HepG2 (cell line): ENCODE data around the gene TULP4. TPM values are rescaled to one million over a fixed set of nuclear protein-coding genes. Genes with fewer than 3 reads are reported as not detected.
A peak's percentile ranks its signal among the peaks of the same experiment; 100 is the strongest.
"Not testable (repeated sequence)": the region's sequence is repeated elsewhere in the genome, so short reads cannot be mapped to it uniquely, and the experiment has no call there.

Experiments
- ATAC-seq: fragments of 200-7000 bp; cut with Tn5 transposase; 3 replicates; pipeline ENCODE4 v1.9.1; 2020; ENCODE audit warnings: mild to moderate bottlenecking, moderate library complexity
- BruUV-seq: library from RNA; stranded (reverse); fragments of 400-500 nt; replicated peaks from 2 replicates; lab custom pipeline; 2021; lab: Mats Ljungman, UMichigan
- CTCF ChIA-PET: fragments of 300-600 bp; formaldehyde crosslinking; extraction: SDS; loops from one replicate; lab custom pipeline; 2021; ENCODE audit warnings: low total read pairs, inconsistent platforms, low intra/inter-chr PET ratio; lab: Yijun Ruan, JAX
- POLR2A ChIA-PET: fragments of 350-600 bp; sonication (Branson Sonifier 250); formaldehyde crosslinking; loops from one replicate; lab custom pipeline; 2020; ENCODE audit warnings: antibody characterized with exemption, inconsistent platforms; lab: Yijun Ruan, JAX
- DNase-seq: peaks from one replicate; pipeline ENCODE4 v3.0.0-alpha.2; 2015; ENCODE audit warnings: low spot score
- FAIRE-seq: peaks from 3 replicates; lab custom pipeline; 2011; peaks lifted over from hg19 to GRCh38; lab: Jason Lieb, UNC
- H2AFZ ChIP-seq: one replicate; pipeline ENCODE4 v1.6.1; 2011; ENCODE audit warnings: low read length, inconsistent platforms
- H3K27ac ChIP-seq: fragments of 300-600 bp; 3 replicates; pipeline ENCODE4 v1.8.0; 2011; ENCODE audit warnings: mixed run types, mild to moderate bottlenecking, mixed read lengths, low read length, inconsistent platforms; ENCODE audit not compliant: insufficient read depth; ENCODE audit errors: extremely low read length
- H3K27me3 ChIP-seq, 2 experiments: fragments of 200-600 bp in 1 of 2; 2 replicates in 1 of 2; 3 replicates in 1 of 2; pipeline versions ENCODE4 v1.6.0 to v1.8.0; 2011; ENCODE audit warnings: low read length in 2 of 2, mild to moderate bottlenecking in 2 of 2, moderate library complexity in 2 of 2, inconsistent platforms in 1 of 2; ENCODE audit not compliant: insufficient read depth in 2 of 2, control insufficient read depth in 1 of 2
- H3K36me3 ChIP-seq, 2 experiments: fragments of 200-600 bp in 1 of 2; replicated peaks in 1 of 2; 2 replicates in 1 of 2; 3 replicates in 1 of 2; pipeline versions ENCODE4 v1.5.1 to v1.8.0; 2011; ENCODE audit warnings: low read length in 2 of 2, inconsistent platforms in 1 of 2; ENCODE audit not compliant: insufficient read depth in 2 of 2, control insufficient read depth in 1 of 2
- H3K4me1 ChIP-seq: 2 replicates; pipeline ENCODE4 v1.5.1; 2012; ENCODE audit warnings: low read length, inconsistent platforms; ENCODE audit not compliant: insufficient read depth
- H3K4me2 ChIP-seq: 2 replicates; pipeline ENCODE4 v1.6.0; 2011; ENCODE audit warnings: low read depth, low read length, inconsistent platforms
- H3K4me3 ChIP-seq, 3 experiments: fragments of 200-600 bp in 1 of 3; sonication (generic), shearing (Covaris generic) in 1 of 3; replicated peaks in 1 of 3; 2 replicates each; pipeline ENCODE4 v1.5.1; 2011 to 2016; ENCODE audit warnings: low read length in 3 of 3, inconsistent platforms in 2 of 3, low read depth in 2 of 3, mild to moderate bottlenecking in 2 of 3, control low read depth in 1 of 3, mixed read lengths in 1 of 3; ENCODE audit not compliant: insufficient read depth in 1 of 3
- H3K79me2 ChIP-seq: one replicate; pipeline ENCODE4 v1.6.1; 2011; ENCODE audit warnings: low read length, inconsistent platforms; ENCODE audit not compliant: insufficient read depth
- H3K9ac ChIP-seq: 2 replicates; pipeline ENCODE4 v1.6.0; 2011; ENCODE audit warnings: mild to moderate bottlenecking, low read depth, low read length, inconsistent platforms; ENCODE audit not compliant: insufficient read depth
- H3K9me3 ChIP-seq: 2 replicates; pipeline ENCODE4 v1.5.1; 2012; ENCODE audit warnings: mild to moderate bottlenecking, low read length
- H4K20me1 ChIP-seq: 2 replicates; pipeline ENCODE4 v1.6.0; 2011; ENCODE audit warnings: inconsistent platforms, mild to moderate bottlenecking, low read length, moderate library complexity; ENCODE audit not compliant: insufficient read depth
- CTCF ChIP-seq: sonication (generic); formaldehyde crosslinking; IDR thresholded peaks from 2 replicates; pipeline ENCODE4 v1.5.0; 2020; ENCODE audit warnings: mild to moderate bottlenecking, missing genetic modification reagents, moderate library complexity
- FOXK2 ChIP-seq: fragments of 450-650 bp; IDR thresholded peaks from 2 replicates; pipeline ENCODE4 v1.6.1; 2016
- MATR3 ChIP-seq: sonication (generic); formaldehyde crosslinking; IDR thresholded peaks from 2 replicates; pipeline ENCODE4 v1.4.0; 2020; ENCODE audit warnings: missing genetic modification reagents
- RAD21 ChIP-seq: fragments of 450-650 bp; formaldehyde crosslinking; IDR thresholded peaks from 2 replicates; pipeline ENCODE4 v1.5.0; 2020; ENCODE audit warnings: mild to moderate bottlenecking
- RBM22 ChIP-seq: fragments of 200-400 bp; formaldehyde crosslinking; optimal IDR thresholded peaks from 2 replicates; pipeline ENCODE3; 2017; ENCODE audit warnings: mild to moderate bottlenecking, low read length, moderate library complexity
- SRF ChIP-seq: IDR thresholded peaks from 2 replicates; pipeline ENCODE4 v1.6.1; 2011; ENCODE audit warnings: mild to moderate bottlenecking, low read depth, low read length, moderate library complexity
- STAG1 ChIP-seq: sonication (generic); formaldehyde crosslinking; IDR thresholded peaks from 2 replicates; pipeline ENCODE4 v1.4.0; 2020; ENCODE audit warnings: missing genetic modification reagents
- TFE3 ChIP-seq: IDR thresholded peaks from 2 replicates; pipeline ENCODE4 v1.6.1; 2016
- ZFP36L2 ChIP-seq: sonication (generic); formaldehyde crosslinking; IDR thresholded peaks from 2 replicates; pipeline ENCODE4 v1.4.0; 2020; ENCODE audit warnings: missing genetic modification reagents
- ZNF503 ChIP-seq: sonication (generic); formaldehyde crosslinking; IDR thresholded peaks from 2 replicates; pipeline ENCODE4 v1.4.0; 2020; ENCODE audit warnings: missing genetic modification reagents
- WGBS: methylation state at CpG from one replicate; pipeline ENCODE4 v1.1.6; 2017; ENCODE audit warnings: low lambda C conversion rate; 5-methylcytosine and 5-hydroxymethylcytosine counted together
- in situ Hi-C: cut with HindIII; loops from 2 replicates; pipeline ENCODE4 v1.10.0; 2017; ENCODE audit warnings: low pct_unique_long_range_greater_than_20kb; ENCODE audit not compliant: extremely low pct_ligation_motif_present
- intact Hi-C: fragments of 100-400 bp; cut with micrococcal nuclease; formaldehyde crosslinking; loops from one replicate; pipeline ENCODE4 v1.10.0; 2022; ENCODE audit not compliant: unreplicated experiment
- polyA plus RNA-seq, 8 experiments: library from polyadenylated mRNA; depleted of rRNA in 3 of 8; stranded (reverse) in 7 of 8; unstranded in 1 of 8; fragments of >200 nt; fragmentation: Illumina TruSeq in 4 of 8; extraction: Trizol in 4 of 8; gene quantifications; 2 replicates each; pipeline versions ENCODE4 v1.2.1 to v1.2.3, GENCODE V29; 2011 to 2016; ENCODE audit warnings: low read depth in 4 of 8, missing spikeins in 1 of 8, mixed read lengths in 1 of 8; ENCODE audit not compliant: insufficient read depth in 1 of 8
- total RNA-seq, 5 experiments: library from RNA; depleted of rRNA; stranded (reverse); fragments of >200 nt; fragmentation: Illumina TruSeq; extraction: Trizol; gene quantifications; 2 replicates each; pipeline ENCODE4 v1.2.3, GENCODE V29; 2016; ENCODE audit warnings: low read depth in 1 of 5

The TULP4 gene
- total and polyA plus RNA-seq, 2 of the 13 experiments (the other 11 are each of a cell fraction or from before 2014, with no cell fraction given): 21.1 to 122 TPM

- H3K9me3 ChIP-seq: no peaks in the 10 kb centered on the region
- CTCF ChIA-PET: interaction anchor here (1.8 kb wide), 1 partner anchor 127 kb away, joined by 8 read pairs; no protein-coding TSS in a partner anchor
- intact Hi-C loops: loop anchor here (2.0 kb wide), 1 partner anchor 127 kb away; no protein-coding TSS in a partner anchor
- no peak overlapping the region for H3K4me2 ChIP-seq
- POLR2A ChIA-PET: no interaction called here
- no peak overlapping the region for H2AFZ ChIP-seq
- in situ Hi-C loops: no loop called here
- BruUV-seq: no TSS peak
- no peak overlapping the region for H3K27ac ChIP-seq
- ATAC-seq (peak; percentile 86), DNase-seq (no peak), FAIRE-seq (no peak)
- H3K79me2 ChIP-seq: peaks cover 33% of the 10 kb centered on the region
- H4K20me1 ChIP-seq: peaks cover 4% of the 10 kb centered on the region; the same call in 1 of the 2 replicates
- H3K27me3 ChIP-seq: no peaks in the 10 kb centered on the region
- no peak overlapping the region for H3K4me3 ChIP-seq
- peaks cover 33% of the 10 kb centered on the region for H3K4me1 ChIP-seq
- TF ChIP-seq SRF (no peak), RAD21 (CRISPR knock-in tag) (peak; percentile 47; the same call in 1 of the 2 replicates), ZFP36L2 (CRISPR knock-in tag) (no peak), STAG1 (CRISPR knock-in tag) (peak; percentile 43; the same call in 1 of the 2 replicates), MATR3 (no peak), FOXK2 (no peak), ZNF503 (CRISPR knock-in tag) (no peak), RBM22 (peak; percentile 70), CTCF (CRISPR knock-in tag) (peak; percentile 22; the same call in 1 of the 2 replicates), TFE3 (CRISPR knock-in tag) (no peak)
- 92% methylated on average over 2 of the region's 2 CpGs for WGBS
- H3K36me3 ChIP-seq: no peaks in the 10 kb centered on the region
- no peak overlapping the region for H3K9ac ChIP-seq
Observed at GRCh38 chr6:158347335-158347734, 35.1 kb downstream of the TULP4 start.

GRCh38 chr6:158348737-158349504 lies 36.7 kb downstream of the TULP4 start:
- Histone ChIP-seq H3K79me2 (peaks cover 24% of the 10 kb centered on the region), H3K4me1 (peaks cover 20% of the 10 kb centered on the region)
- H3K4me3 ChIP-seq, H3K27ac ChIP-seq, DNase-seq, FAIRE-seq, H3K36me3 ChIP-seq, H3K4me2 ChIP-seq, H3K9me3 ChIP-seq, intact Hi-C loops, H3K9ac ChIP-seq, ATAC-seq, H4K20me1 ChIP-seq, POLR2A ChIA-PET, H2AFZ ChIP-seq, H3K27me3 ChIP-seq, BruUV-seq, CTCF ChIA-PET, in situ Hi-C loops: not testable (repeated sequence)
- WGBS: 89% methylated on average over 29 of the region's 47 CpGs
